ENCODE results near the gene ENG. TPM values are rescaled to one million over a fixed set of nuclear protein-coding genes. Genes with fewer than 3 reads are reported as not detected.
"Not testable (repeated sequence)": the region's sequence is repeated elsewhere in the genome, so short reads cannot be mapped to it uniquely, and the experiment has no call there.

The ENG gene
- total RNA-seq, 1 donor from 2014 or later = 2.4 TPM

DNA sequence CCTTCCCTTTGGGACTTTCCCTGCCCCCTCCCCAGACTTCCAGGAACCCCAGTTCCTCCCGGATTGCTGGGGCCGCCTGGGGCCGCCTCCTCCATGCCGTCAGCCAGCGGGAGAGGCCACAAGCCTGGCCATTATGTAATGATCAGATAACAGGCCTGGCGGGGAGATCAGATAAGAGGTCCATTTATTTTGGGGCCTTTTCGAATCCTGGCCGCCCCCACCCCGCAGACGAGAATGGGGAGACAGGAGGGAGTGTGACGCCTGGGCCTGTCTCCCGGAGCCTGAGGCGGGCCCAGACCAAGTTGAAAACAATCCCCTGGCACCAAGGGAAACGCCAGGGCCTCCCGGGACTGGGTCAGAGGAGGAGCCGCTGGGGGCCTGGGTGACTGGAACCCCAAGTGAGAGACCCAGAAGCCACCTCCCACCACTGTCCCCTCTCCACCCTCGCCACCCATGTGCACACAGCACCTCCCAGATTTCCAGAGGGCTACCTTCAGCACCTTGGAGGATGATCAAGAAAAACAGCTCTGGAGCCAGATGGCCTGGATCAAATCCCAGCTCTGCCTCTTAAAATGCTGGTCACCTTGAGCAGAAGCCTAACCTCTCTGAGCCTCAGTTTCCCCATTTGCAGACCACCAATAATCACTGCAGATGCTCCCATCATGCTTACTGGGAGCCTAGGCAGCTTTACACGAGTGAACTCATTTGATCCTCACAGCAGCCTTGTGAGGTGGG lies 7.8 kb downstream of the ENG start:
- Histone ChIP-seq H3K36me3 (ENCODE audit: control insufficient read depth, insufficient read depth, low read length) (no peaks in the 10 kb centered on the region), H3K27me3 (ENCODE audit: control insufficient read depth, insufficient read depth, low read length) (no peaks in the 10 kb centered on the region), H3K4me3 (ENCODE audit: low read depth, low read length) (no peak overlapping the region)
- DNase-seq (ENCODE audit: low read depth) = no peak
- FAIRE-seq = no peak
- TF ChIP-seq, protein P1, sequence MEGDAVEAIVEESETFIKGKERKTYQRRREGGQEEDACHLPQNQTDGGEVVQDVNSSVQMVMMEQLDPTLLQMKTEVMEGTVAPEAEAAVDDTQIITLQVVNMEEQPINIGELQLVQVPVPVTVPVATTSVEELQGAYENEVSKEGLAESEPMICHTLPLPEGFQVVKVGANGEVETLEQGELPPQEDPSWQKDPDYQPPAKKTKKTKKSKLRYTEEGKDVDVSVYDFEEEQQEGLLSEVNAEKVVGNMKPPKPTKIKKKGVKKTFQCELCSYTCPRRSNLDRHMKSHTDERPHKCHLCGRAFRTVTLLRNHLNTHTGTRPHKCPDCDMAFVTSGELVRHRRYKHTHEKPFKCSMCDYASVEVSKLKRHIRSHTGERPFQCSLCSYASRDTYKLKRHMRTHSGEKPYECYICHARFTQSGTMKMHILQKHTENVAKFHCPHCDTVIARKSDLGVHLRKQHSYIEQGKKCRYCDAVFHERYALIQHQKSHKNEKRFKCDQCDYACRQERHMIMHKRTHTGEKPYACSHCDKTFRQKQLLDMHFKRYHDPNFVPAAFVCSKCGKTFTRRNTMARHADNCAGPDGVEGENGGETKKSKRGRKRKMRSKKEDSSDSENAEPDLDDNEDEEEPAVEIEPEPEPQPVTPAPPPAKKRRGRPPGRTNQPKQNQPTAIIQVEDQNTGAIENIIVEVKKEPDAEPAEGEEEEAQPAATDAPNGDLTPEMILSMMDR (IDR thresholded peaks at IDR 0.05; ENCODE audit: insufficient read depth, low read length, severe bottlenecking) = no peak

DNA sequence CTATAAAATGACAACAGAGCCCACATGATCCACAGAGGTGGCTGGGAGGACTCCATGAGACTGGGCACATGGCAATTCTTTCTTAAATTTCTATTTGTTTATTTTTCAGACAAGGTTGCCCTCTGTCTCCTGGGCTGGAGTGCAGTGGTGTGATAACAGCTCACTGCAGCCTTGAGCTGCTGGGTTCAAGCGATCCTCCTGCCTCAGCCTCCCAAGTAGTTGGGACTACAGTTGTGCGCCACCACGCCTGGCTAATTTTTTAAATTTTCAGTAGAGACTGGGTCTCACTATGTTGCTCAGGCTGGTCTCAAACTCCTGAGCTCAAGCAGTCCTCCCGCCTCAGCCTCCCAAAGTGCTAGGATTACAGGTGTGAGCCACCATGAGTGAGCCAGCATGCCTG lies 8.8 kb downstream of the ENG start:
- FAIRE-seq; H3K4me3 ChIP-seq (ENCODE audit: low read depth, low read length); H3K27me3 ChIP-seq (ENCODE audit: control insufficient read depth, insufficient read depth, low read length); DNase-seq (ENCODE audit: low read depth); H3K36me3 ChIP-seq (ENCODE audit: control insufficient read depth, insufficient read depth, low read length): not testable (repeated sequence)

DNA sequence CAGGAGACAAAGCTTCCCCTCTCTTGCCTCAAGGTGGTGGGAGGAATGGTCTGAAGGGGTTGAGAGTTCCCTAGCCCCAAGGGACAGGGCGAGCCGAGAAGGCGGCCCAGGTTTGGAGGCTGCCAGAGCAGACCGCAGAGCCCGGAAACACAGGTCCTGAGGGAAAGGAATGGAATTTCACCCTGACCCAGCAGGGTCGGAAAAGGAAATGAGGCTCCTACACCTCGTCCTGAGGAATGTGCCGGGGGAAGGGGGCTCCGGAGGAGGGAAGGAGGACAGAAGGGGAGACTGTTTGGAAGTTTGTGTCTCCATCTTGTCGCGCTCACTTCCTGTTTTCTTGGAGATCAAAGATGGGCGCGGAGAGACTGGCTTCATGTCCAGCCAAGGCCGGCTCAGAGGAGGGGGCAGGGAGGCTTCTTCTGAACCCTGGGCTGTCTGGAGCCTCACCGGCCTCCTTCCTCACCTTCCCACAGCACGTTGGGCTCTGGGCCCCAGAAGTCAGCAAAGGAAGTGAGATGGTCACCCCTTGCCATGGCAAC lies 9.6 kb downstream of the ENG start:
- FAIRE-seq = no peak
- DNase-seq (ENCODE audit: low read depth) = no peak
- TF ChIP-seq, protein P1 (IDR thresholded peaks at IDR 0.05; ENCODE audit: insufficient read depth, low read length, severe bottlenecking) = no peak

DNA sequence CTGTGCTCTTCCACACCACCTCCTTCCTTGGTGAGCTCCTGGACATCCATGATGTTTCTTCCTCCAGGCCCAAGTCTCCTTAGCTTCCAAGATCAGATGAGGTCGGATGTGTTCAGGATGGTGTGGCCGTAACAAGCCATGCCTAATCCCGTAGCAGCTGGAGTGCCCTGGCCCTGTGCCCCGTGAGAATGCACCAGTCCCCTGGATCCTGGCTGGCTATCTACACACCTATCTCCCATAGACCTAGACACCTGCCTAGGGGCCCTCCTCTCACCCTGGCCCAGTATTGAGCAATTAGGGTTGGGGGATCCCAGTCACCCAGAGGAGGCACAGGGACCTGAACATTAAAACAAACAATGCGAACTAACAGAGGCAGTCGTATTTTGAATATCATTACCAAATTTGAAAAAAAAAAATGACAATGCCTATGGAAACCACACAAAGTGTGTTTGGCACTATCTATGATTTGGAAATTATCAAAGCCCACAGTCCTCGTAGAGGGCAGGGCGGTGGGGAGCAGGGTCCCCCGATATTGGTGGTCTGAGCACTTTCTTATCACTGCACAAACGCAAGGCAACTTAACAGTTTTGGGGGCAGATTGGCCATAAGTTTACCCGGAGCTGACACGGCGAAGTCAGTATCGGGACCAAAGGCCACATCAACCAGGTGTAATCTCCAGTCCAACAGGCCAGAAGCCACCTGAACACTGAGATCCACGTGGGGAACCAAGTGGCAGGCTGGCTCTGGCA lies 13.2 kb downstream of the ENG start:
- no peaks in the 10 kb centered on the region for H3K36me3 ChIP-seq (ENCODE audit: control insufficient read depth, insufficient read depth, low read length)
- no peaks in the 10 kb centered on the region for H3K27me3 ChIP-seq (ENCODE audit: control insufficient read depth, insufficient read depth, low read length)
- FAIRE-seq = no peak
- H3K4me3 ChIP-seq (ENCODE audit: low read depth, low read length) = no peak overlapping the region
- TF ChIP-seq, protein P1 (IDR thresholded peaks at IDR 0.05; ENCODE audit: insufficient read depth, low read length, severe bottlenecking) = no peak
- DNase-seq (ENCODE audit: low read depth) = no peak

More for the DNA sequence above, 9.6 kb downstream of the ENG start:
- Histone ChIP-seq H3K4me3 (ENCODE audit: low read depth, low read length) (no peak overlapping the region), H3K27me3 (ENCODE audit: control insufficient read depth, insufficient read depth, low read length) (no peaks in the 10 kb centered on the region), H3K36me3 (ENCODE audit: control insufficient read depth, insufficient read depth, low read length) (no peaks in the 10 kb centered on the region)

DNA sequence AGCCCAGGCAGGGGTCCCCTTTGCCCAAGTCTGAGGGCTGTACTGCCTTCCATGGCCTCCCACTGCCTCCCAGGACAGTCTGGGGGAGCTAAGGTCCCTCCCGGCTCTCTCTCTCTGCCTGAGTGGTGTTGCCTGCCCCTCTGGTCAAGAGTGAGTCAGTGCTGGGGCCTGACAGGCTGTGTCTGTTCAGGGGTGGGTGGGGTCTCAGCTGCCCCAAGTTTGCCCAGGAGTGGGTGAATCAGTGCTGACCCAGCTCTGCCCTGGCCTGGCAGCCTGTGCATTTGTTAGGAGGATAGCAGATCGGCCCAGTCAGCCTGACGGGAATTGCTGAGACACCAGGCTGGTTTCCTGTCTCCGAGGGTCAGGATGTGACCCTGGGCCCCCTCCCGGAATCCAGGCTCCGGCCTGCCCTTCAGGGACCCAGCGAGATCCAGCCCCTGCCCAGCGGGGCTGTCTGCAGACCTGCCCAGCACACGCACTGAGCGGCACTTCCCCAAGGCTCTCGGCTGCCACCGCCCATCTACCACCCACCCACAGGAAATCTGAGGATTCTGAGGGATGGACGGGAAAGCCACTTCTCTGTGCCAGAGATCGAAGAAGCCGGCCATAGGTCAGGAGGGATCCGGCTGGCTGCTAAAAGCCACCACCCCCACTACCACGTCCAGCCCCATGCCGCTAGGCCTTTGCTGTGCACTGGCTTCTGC lies 15.9 kb downstream of the ENG start:
- DNase-seq (ENCODE audit: low read depth) (no peak), FAIRE-seq (no peak)
- H3K4me3 ChIP-seq (ENCODE audit: low read depth, low read length) = no peak overlapping the region
- TF ChIP-seq, protein P1 (IDR thresholded peaks at IDR 0.05; ENCODE audit: insufficient read depth, low read length, severe bottlenecking) = no peak
- H3K36me3 ChIP-seq (ENCODE audit: control insufficient read depth, insufficient read depth, low read length) = no peaks in the 10 kb centered on the region
- H3K27me3 ChIP-seq (ENCODE audit: control insufficient read depth, insufficient read depth, low read length) = no peaks in the 10 kb centered on the region

DNA sequence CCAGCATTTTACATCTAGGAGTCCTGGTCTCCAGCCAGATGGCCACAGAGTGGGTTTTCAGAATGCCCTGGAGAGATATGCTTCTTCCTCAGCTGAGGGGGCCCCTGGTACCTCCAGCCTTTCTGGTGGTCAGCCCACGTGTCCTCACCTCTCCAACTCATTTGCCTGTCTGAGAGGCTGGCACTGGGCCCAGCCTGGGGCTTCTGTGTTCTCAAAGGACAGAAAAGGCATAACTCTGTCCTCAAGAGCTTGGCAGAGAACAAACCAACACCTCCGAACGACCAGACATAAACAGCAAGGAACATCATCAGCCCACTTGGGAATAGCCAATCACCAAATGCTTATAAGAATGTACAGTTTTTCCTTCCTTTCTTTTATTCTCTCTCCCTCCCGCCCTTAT lies 17.1 kb downstream of the ENG start:
- no peak for DNase-seq (ENCODE audit: low read depth)
- no peak for FAIRE-seq
- H3K27me3 ChIP-seq (ENCODE audit: control insufficient read depth, insufficient read depth, low read length) = no peaks in the 10 kb centered on the region
- no peak overlapping the region for H3K4me3 ChIP-seq (ENCODE audit: low read depth, low read length)
- TF ChIP-seq, protein P1 (IDR thresholded peaks at IDR 0.05; ENCODE audit: insufficient read depth, low read length, severe bottlenecking) = no peak
- no peaks in the 10 kb centered on the region for H3K36me3 ChIP-seq (ENCODE audit: control insufficient read depth, insufficient read depth, low read length)

DNA sequence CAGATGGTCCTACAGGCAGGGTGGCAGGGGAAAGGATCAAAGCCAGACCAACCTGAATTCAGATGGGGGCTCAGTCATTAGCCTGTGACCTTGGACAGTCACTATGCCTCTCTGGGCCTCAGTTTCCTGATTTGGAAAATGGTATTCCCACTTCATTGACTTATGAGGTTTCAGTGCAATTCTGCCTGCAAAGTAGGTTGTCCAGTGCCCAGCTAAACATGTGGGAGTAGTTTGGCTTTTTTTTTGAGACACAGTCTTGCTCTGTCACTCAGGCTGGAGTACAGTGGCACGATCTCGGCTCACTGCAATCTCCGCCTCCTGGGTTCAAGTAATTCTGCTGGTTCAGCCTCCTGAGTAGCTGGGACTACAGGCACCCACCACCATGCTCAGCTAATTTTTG lies 17.9 kb downstream of the ENG start:
- not testable (repeated sequence) for DNase-seq (ENCODE audit: low read depth); H3K4me3 ChIP-seq (ENCODE audit: low read depth, low read length); FAIRE-seq; H3K27me3 ChIP-seq (ENCODE audit: control insufficient read depth, insufficient read depth, low read length); H3K36me3 ChIP-seq (ENCODE audit: control insufficient read depth, insufficient read depth, low read length)

Measured in bronchial epithelial cell (primary cell).